Measurements from ENCODE around the gene TMEM134. TPM values are rescaled to one million over a fixed set of nuclear protein-coding genes. Genes with fewer than 3 reads are reported as not detected.
A peak's percentile ranks its signal among the peaks of the same experiment; 100 is the strongest.

TMEM134 gene
- total and polyA plus RNA-seq, 10 of the 15 experiments (the other 5 are each of a cell fraction or from before 2014, with no cell fraction given) = 1.6 to 93.8 (median 27.8) TPM

- TF ChIP-seq ELK1 (IDR thresholded peaks at IDR 0.05; ENCODE audit: low read depth, low read length) (no peak), STAT3 (IDR thresholded peaks at IDR 0.05; ENCODE audit: low read depth, low read length) (no peak), MTA2 (IDR thresholded peaks at IDR 0.05; ENCODE audit: low read depth) (no peak), CHD1 (IDR thresholded peaks at IDR 0.05; ENCODE audit: low read depth, low read length) (no peak), ZNF24 (IDR thresholded peaks at IDR 0.05) (0 out of 2 replicates have a peak, but pooled peaks have one; percentile 41), ZSCAN29 (IDR thresholded peaks at IDR 0.05) (no peak; the same call in 1 of the 2 replicates), CTCF (IDR thresholded peaks at IDR 0.05 in 2 of 3, conservative IDR thresholded peaks at IDR 0.05 in 1 of 3; ENCODE audit: control insufficient read depth in 2 of 3, extremely low read depth in 1 of 3, insufficient read depth in 1 of 3, low read depth in 3 of 3, low read length in 3 of 3) (no peak), TARDBP (IDR thresholded peaks at IDR 0.05; ENCODE audit: borderline replicate concordance) (no peak), POLR2A (IDR thresholded peaks at IDR 0.05; ENCODE audit: low read depth, low read length) (peak; percentile 77), MEF2B (IDR thresholded peaks at IDR 0.05; ENCODE audit: partially characterized antibody, poor library complexity, severe bottlenecking) (no peak), MTA3 (IDR thresholded peaks at IDR 0.05; ENCODE audit: borderline replicate concordance, low read length) (no peak), RFX5 (IDR thresholded peaks at IDR 0.05; ENCODE audit: low read depth, low read length) (no peak), SMARCA5 (IDR thresholded peaks at IDR 0.05) (peak; percentile 88; the same call in 1 of the 2 replicates), TCF3 (IDR thresholded peaks at IDR 0.05; ENCODE audit: borderline replicate concordance, insufficient read depth, low read depth, low read length) (peak; percentile 90), CEBPZ (IDR thresholded peaks at IDR 0.05; ENCODE audit: low read depth, low read length) (no peak), RCOR1 (conservative IDR thresholded peaks at IDR 0.05; ENCODE audit: low read depth, low read length) (no peak), SREBF1 (IDR thresholded peaks at IDR 0.05; ENCODE audit: low read length) (no peak), PAX8 (IDR thresholded peaks at IDR 0.05) (no peak), PML (IDR thresholded peaks at IDR 0.05; ENCODE audit: low read length) (no peak), ZNF274 (IDR thresholded peaks at IDR 0.05; ENCODE audit: insufficient read depth, insufficient read length) (no peak), RELB (IDR thresholded peaks at IDR 0.05; ENCODE audit: low read depth) (no peak), EED (IDR thresholded peaks at IDR 0.05; ENCODE audit: low read depth) (no peak)
- TF ChIP-seq, protein P1, sequence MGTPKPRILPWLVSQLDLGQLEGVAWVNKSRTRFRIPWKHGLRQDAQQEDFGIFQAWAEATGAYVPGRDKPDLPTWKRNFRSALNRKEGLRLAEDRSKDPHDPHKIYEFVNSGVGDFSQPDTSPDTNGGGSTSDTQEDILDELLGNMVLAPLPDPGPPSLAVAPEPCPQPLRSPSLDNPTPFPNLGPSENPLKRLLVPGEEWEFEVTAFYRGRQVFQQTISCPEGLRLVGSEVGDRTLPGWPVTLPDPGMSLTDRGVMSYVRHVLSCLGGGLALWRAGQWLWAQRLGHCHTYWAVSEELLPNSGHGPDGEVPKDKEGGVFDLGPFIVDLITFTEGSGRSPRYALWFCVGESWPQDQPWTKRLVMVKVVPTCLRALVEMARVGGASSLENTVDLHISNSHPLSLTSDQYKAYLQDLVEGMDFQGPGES (IDR thresholded peaks at IDR 0.05) = no peak
Observed at GRCh38 chr11:67420646-67421429, 48.2 kb downstream of the TMEM134 start (continued).

All from GM12878 (cell line).